ENCODE data around the gene DEPP1. TPM values are rescaled to one million over a fixed set of nuclear protein-coding genes. Genes with fewer than 3 reads are reported as not detected.

DEPP1 gene
- total and polyA plus RNA-seq, 5 experiments from 2014 or later: not detected

DNA sequence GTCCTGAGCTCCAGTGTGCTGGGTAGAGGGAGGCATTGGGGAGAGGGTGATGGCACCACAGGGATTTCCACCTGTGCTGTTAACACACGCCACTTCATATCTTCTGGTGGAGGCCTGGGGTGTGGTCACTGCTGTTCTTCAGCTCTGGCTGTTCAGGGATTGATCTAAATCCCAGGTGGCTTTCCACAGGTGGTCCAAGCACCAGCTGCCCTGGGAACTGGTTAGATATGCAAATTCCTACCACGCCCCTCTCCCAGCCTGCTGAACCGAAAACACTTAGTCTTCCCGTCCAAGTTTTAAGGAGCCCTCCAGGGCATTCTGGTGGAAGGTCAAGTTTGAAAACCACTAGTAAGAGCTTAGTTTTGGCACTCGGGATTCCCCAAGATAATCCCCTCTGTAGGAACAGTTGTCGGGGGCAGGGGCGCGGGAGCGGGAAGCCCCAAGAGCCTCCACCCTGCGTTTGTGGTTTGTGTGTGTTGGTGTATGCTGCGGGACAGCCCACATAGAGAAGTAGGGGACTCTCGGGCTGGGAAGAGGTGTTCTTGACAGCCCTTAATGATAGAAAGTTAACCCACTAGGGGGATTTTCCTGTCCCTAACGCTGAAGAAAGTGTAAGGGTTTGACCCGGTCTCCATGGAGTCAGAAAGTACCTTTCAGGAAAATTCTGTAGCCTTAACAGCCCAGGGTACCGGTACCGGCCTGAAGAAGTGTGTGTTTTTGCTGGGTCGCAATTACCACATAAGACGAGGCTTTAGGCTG is 5.1 kb downstream of the DEPP1 start:
- no peak for ATAC-seq
- POLR2A ChIA-PET: interaction anchor here (0.6 to 2.1 kb wide), 5 partner anchors 8 to 41 kb away, joined by 3 to 4 read pairs (median 3); no protein-coding TSS in a partner anchor
- H3K27me3 Mint-ChIP-seq: no peaks in the 10 kb centered on the region
- peak overlapping the region in 3 of 10 donors; percentile 56 to 81 (median 63) for H3K27ac Mint-ChIP-seq
- DNase-seq: no peak
- peaks cover 7 to 55% (median 20%) of the 10 kb centered on the region in 4 donors for H3K4me1 Mint-ChIP-seq
- H3K36me3 Mint-ChIP-seq: no peaks in the 10 kb centered on the region
- peak overlapping the region in 2 of 10 donors; percentile 47 to 72 for H3K4me3 Mint-ChIP-seq
- no peaks in the 10 kb centered on the region for H3K9me3 Mint-ChIP-seq

DNA sequence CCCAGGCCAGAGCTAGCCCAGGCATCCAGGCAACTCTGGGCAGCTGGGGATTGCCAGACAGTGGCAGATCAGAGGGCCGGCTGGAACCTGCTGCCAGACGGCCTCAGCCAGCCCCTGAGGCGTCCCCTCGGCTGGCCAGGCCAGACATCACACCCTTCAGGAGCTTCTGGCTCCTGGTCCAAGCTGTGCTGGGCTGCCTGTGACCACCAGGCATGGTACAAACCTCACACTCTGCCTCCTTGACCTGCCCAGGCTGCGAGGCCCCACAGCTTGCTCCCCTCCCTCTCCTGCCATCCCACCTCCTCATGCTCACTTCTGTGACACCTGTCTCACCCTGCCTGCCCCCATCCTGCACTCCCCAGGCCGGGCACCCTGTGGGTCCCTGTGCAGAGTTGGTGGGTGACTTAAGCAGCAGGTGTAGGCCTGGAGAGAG is 5.7 kb downstream of the DEPP1 start:
- Mint-ChIP-seq H3K4me3 (no peak overlapping the region), H3K27ac (no peak overlapping the region), H3K9me3 (no peaks in the 10 kb centered on the region), H3K4me1 (peaks cover 12 to 59% (median 25%) of the 10 kb centered on the region in 4 donors), H3K27me3 (no peaks in the 10 kb centered on the region), H3K36me3 (no peaks in the 10 kb centered on the region)
- POLR2A ChIA-PET: interaction anchor here (0.6 to 2.1 kb wide), 4 partner anchors 8 to 40 kb away, joined by 3 to 4 read pairs (median 4); no protein-coding TSS in a partner anchor
- ATAC-seq (no peak), DNase-seq (no peak)

DNA sequence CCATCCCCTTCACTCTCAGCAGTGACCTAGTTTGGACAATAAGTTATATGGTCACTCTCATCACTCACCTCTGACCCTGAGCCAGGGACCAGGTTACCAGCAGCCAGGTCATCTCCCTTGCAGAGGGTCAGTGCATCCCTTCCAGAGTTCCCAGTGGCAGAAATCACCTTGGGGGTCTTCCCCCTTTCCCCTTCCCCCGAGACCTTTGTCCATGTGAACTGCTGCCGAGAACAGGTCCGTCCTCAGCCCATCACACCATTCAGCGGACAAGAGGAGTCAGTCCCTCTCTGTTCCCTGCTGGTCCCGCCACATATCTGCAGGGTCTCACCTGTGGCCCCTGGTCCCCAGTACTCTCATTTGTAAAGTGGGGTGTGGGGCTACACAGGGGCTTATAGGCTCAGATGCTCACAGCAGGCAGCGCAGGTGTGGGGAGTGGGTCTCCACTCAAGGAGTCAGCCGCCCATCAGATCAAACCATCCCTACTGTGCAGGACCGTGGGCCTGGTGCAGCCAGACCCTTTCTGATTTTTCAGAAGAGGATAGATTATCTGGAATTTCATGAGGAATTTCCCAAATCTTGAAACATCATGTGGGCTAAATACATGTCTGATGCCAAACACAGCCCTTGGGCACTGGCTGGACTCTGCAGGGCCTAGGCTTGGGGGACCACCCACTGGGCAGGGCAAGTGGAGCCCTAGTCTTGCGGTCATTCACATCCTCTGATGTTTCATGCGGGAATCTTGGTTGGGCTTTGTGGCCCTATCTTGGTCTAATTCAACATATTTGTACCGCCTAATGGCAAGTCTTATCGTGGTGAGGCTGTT is 6.5 kb downstream of the DEPP1 start:
- Mint-ChIP-seq H3K27ac (no peak overlapping the region), H3K27me3 (no peaks in the 10 kb centered on the region), H3K36me3 (no peaks in the 10 kb centered on the region), H3K4me1 (peaks cover 16 to 66% (median 31%) of the 10 kb centered on the region in 4 donors), H3K4me3 (no peak overlapping the region), H3K9me3 (no peaks in the 10 kb centered on the region)
- no peak for DNase-seq
- no peak for ATAC-seq
- POLR2A ChIA-PET: interaction anchor here (0.7 to 2.1 kb wide), 3 partner anchors 9 to 39 kb away, joined by 3 to 4 read pairs (median 4); no protein-coding TSS in a partner anchor

DNA sequence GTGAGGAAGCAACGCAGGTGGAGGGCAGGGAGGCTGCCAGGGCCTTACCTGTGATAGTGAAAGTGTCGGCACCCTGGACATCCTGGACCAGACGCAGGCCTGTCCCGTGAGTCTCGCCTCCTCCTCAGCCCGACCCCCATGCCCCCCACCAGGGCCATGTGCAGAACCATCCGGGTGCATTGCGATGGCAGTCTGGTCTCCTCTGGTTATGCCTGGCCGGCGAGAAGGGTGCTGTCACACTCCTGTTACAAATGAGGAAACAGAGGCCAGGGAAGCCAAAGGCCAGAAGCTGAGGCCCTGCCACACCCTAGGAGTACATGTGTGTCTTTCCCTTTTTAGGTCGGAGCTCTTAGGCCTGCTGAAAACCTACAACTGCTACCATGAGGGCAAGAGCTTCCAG is 7.2 kb downstream of the DEPP1 start:
- Mint-ChIP-seq H3K4me1 (peaks cover 16 to 69% (median 32%) of the 10 kb centered on the region in 4 donors), H3K27ac (no peak overlapping the region), H3K4me3 (no peak overlapping the region), H3K9me3 (no peaks in the 10 kb centered on the region), H3K36me3 (no peaks in the 10 kb centered on the region), H3K27me3 (no peaks in the 10 kb centered on the region)
- POLR2A ChIA-PET: no interaction called here
- DNase-seq: no peak
- ATAC-seq: no peak

DNA sequence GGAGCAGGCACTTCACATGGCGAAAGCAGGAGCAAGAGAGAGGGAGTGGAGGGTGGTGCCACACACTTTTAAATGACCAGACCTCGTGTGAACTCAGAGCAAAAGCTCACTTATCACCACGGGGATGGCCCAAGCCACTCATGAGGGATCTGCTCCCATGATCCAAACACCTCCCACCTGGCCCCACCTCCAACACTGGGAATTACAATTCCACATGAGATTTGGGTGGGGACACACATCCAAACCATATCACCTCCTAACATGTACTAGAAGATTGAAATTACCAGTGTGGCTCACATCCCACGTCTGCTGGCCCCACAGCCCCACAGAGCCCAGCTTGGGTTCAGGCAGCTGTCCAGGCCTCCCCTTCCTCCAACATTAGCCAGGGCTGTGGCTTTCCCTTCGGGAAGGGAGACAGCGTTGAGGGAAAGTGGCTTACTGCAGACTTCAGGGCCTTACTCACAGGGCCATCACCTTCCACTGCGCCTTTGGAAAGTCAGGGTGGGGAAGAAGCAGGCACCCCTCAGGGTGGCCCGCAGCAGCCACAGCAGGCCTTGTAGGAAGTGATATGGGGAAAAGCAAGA is 7.7 kb downstream of the DEPP1 start:
- H3K27me3 Mint-ChIP-seq: no peaks in the 10 kb centered on the region
- H3K9me3 Mint-ChIP-seq: no peaks in the 10 kb centered on the region
- POLR2A ChIA-PET: no interaction called here
- DNase-seq: no peak
- H3K4me3 Mint-ChIP-seq: no peak overlapping the region
- no peak for ATAC-seq
- H3K27ac Mint-ChIP-seq: no peak overlapping the region
- peaks cover 16 to 72% (median 35%) of the 10 kb centered on the region in 4 donors for H3K4me1 Mint-ChIP-seq
- H3K36me3 Mint-ChIP-seq: no peaks in the 10 kb centered on the region

DNA sequence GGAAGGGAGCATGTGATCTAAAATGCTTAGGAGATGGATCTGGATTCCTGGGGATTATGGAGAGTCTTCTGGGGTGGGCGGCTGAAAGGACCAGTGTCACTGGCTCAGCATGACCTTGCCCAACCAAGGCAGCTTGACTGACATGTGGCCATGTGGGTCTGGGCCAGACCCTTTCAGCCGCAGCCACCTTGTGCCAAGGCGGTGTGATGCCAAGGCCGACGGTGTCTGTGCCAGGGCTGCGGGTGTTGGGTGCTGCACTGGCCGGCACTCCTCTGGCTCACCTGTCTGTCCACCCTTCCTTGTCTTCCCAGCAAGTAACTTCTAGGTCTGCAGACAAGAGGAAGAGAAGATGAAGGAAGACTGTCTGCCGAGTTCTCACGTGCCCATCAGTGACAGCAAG is 8.8 kb downstream of the DEPP1 start:
- H3K9me3 Mint-ChIP-seq: no peaks in the 10 kb centered on the region
- POLR2A ChIA-PET: no interaction called here
- peak overlapping the region in 1 of 10 donors; percentile 36 for H3K27ac Mint-ChIP-seq
- peak overlapping the region in 1 of 10 donors; percentile 32 for H3K4me3 Mint-ChIP-seq
- DNase-seq (no peak), ATAC-seq (no peak)
- H3K27me3 Mint-ChIP-seq: no peaks in the 10 kb centered on the region
- no peaks in the 10 kb centered on the region for H3K36me3 Mint-ChIP-seq
- peaks cover 18 to 80% (median 35%) of the 10 kb centered on the region in 4 donors for H3K4me1 Mint-ChIP-seq

DNA sequence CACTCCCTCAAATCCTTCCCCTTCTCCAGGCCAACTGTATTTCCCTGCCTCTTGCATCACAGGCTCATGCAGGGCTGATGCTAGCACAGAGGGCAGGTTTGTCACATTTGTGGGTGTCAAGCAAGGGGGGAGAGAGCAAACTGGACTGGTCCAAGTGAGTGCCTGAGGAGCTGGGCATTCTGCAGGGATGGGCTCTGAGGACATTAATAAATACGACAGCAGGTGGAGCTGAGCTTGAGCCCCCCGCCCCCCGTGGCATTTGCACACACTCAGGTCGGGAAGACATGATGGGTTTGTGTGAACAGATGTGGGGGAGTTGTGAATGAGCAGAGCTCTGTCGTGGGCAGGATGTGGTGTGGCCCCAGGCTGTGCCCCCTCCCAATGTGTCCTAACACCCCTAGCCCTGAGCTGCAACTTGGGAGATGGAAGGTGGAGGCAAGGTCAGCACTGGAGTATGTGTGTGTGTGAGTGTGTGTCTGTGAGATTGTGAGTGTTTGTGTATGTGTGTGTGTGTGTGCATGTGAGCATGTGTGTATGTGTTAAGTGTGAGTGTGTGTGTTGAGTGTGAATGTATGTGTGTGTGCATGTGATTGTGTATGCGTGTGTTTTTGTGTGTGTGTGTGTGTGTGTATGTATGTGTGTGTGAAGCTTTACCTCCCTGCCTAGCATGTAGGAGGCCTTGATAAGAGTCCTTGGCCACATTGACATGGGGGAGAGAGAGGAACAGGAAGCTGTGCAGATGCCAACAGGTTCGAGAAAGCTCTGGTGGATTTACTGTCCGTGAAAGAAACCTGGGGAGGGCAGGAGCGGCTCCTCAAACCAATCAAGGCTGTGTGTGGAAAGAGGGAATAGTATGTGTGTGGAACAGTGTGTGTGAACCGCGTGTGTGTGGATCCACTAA is 9.9 kb downstream of the DEPP1 start:
- Mint-ChIP-seq H3K9me3 (no peaks in the 10 kb centered on the region), H3K4me3 (peak overlapping the region in 8 of 10 donors; percentile 0 to 67 (median 42)), H3K27ac (peak overlapping the region in 9 of 10 donors; percentile 0 to 82 (median 36)), H3K27me3 (no peaks in the 10 kb centered on the region), H3K4me1 (peaks cover 18 to 80% (median 31%) of the 10 kb centered on the region in 4 donors), H3K36me3 (no peaks in the 10 kb centered on the region)
- POLR2A ChIA-PET: interaction anchor here (0.5 to 0.7 kb wide), 2 partner anchors 9 to 56 kb away, joined by 3 read pairs; partner anchors contain the start of gene RASSF4
- peak in 3 of 10 donors; percentile 39 to 56 (median 40) for DNase-seq
- ATAC-seq: peak; percentile 44 to 80

DNA sequence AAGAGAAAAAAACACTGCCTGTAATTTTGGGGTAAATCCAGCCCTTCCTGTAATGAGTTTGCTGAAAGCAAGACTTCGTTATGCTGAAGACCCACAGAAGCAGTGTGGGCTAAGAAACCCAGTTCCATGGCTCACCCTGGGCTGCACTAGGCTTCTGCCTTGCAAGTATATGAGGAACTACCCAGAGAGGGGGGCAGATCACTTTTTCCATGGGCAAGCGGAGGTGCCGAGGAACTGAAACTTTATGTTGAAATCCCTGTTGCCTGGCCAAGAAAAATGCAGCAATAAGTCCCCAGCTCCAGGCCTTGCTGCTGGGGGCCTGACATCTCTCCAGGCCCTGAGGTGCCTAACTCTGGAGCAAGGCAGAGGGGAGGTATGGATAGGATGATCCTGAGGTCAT is 10.5 kb downstream of the DEPP1 start:
- peak in 1 of 2 donors; percentile 20 for ATAC-seq
- no peaks in the 10 kb centered on the region for H3K9me3 Mint-ChIP-seq
- H3K4me3 Mint-ChIP-seq: peak overlapping the region in 9 of 10 donors; percentile 0 to 67 (median 52)
- H3K27ac Mint-ChIP-seq: peak overlapping the region in 4 of 10 donors; percentile 23 to 81 (median 43)
- peaks cover 0 to 1% (median 0%) of the 10 kb centered on the region in 3 donors for H3K36me3 Mint-ChIP-seq
- no peaks in the 10 kb centered on the region for H3K27me3 Mint-ChIP-seq
- H3K4me1 Mint-ChIP-seq: peaks cover 18 to 80% (median 28%) of the 10 kb centered on the region in 4 donors
- POLR2A ChIA-PET: interaction anchor here (0.7 to 0.8 kb wide), 2 partner anchors 9 to 33 kb away, joined by 3 read pairs; partner anchors contain the start of gene RASSF4
- DNase-seq: no peak

DNA sequence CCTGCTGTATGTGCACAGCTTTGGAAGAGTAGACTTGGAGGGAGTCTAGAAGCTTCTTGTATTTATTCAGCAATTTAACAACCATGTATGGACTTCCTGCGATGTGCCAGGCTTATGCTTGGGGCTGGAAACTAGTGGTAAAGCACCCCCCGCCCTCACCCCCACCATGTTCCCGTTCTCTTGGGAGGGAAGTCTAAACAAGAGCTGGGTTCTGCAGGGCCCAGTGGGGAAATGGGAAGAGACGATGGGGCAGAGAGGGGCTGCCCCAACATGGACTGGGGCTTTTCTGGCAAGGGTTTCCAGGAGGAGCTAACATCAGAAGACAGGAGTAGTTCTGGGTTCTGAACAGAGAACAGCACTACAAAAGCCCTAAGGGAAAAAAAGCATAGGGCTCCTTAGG is 11.0 kb downstream of the DEPP1 start:
- Mint-ChIP-seq H3K4me3 (peak overlapping the region in 6 of 10 donors; percentile 3 to 59 (median 48)), H3K27me3 (peaks cover 0 to 3% (median 0%) of the 10 kb centered on the region in 5 donors), H3K27ac (peak overlapping the region in 4 of 10 donors; percentile 23 to 68 (median 35)), H3K9me3 (no peaks in the 10 kb centered on the region), H3K4me1 (peaks cover 18 to 80% (median 28%) of the 10 kb centered on the region in 4 donors), H3K36me3 (peaks cover 0 to 1% (median 0%) of the 10 kb centered on the region in 3 donors)
- no peak for DNase-seq
- ATAC-seq: no peak
- POLR2A ChIA-PET: interaction anchor here (0.7 to 0.8 kb wide), 3 partner anchors 8 to 34 kb away, joined by 3 read pairs; partner anchors contain the start of gene RASSF4

DNA sequence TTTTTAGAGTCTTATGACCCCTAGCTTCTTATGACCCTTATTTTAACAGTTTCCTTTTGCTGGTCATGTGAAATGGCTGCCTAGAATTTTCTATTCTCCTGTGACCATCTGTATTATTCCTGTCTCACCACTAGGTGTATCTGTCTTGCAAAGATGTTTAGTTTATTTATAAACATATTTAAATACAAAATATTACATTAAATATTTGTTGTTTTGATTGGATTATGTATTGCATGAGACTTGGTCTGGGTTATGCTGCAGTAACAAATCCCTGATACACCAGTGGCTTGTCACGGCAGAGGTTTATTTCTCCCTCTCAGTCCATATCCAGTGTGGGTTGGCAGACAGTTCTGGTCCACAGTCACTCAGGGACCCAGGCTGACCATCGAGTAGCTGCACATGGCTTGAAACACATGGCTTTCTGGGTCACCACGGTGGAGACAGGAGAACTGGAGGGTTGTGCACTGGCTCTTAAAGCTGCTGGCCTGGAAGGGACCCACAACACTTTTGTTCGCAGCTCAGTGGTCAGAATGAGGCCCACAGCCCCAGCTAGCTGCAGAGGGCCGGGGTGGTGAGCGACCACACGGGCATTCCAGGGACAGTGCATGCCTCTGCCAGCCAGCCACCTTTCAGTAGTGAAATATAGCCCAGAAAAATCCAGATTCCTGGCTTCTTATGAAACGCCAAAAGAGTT is 11.6 kb downstream of the DEPP1 start:
- POLR2A ChIA-PET: interaction anchor here (0.8 kb wide), 2 partner anchors 34 kb away, joined by 3 read pairs; no protein-coding TSS in a partner anchor
- no peaks in the 10 kb centered on the region for H3K9me3 Mint-ChIP-seq
- ATAC-seq (no peak), DNase-seq (no peak)
- H3K4me3 Mint-ChIP-seq: no peak overlapping the region
- H3K27ac Mint-ChIP-seq: no peak overlapping the region
- peaks cover 20 to 79% (median 28%) of the 10 kb centered on the region in 4 donors for H3K4me1 Mint-ChIP-seq
- H3K27me3 Mint-ChIP-seq: peaks cover 0 to 9% (median 0%) of the 10 kb centered on the region in 5 donors
- peaks cover 0 to 1% (median 0%) of the 10 kb centered on the region in 3 donors for H3K36me3 Mint-ChIP-seq
